NCI-H1417 treated with DMSO at 0.1 percent for 48 hours (cell line): ENCODE measurements around the gene VCAN.

Experiments used
- DNase-seq: peaks from one replicate; lab custom pipeline; 2025; lab: John Stamatoyannopoulos, UW

VCAN gene

DNA sequence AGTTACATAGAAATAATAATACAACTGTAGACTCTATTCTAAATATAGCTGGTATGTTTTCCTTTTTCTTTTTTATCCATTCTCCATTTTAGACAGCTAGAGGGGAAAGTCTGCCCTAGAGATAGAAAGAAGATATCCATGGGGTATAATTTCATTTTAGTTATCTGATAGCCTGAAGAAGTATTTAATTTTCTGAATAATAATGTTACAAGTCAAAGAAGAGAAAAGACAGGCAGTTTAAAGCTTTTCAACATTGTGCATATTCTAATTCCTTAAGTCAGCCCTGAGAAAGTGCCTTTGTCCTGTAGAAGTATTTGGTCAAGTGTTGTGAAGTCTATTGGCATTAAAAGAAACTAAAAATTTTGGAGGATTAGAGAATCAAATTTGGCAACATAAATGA is 2.5 kb upstream of the VCAN start:
- DNase-seq: no peak

DNA sequence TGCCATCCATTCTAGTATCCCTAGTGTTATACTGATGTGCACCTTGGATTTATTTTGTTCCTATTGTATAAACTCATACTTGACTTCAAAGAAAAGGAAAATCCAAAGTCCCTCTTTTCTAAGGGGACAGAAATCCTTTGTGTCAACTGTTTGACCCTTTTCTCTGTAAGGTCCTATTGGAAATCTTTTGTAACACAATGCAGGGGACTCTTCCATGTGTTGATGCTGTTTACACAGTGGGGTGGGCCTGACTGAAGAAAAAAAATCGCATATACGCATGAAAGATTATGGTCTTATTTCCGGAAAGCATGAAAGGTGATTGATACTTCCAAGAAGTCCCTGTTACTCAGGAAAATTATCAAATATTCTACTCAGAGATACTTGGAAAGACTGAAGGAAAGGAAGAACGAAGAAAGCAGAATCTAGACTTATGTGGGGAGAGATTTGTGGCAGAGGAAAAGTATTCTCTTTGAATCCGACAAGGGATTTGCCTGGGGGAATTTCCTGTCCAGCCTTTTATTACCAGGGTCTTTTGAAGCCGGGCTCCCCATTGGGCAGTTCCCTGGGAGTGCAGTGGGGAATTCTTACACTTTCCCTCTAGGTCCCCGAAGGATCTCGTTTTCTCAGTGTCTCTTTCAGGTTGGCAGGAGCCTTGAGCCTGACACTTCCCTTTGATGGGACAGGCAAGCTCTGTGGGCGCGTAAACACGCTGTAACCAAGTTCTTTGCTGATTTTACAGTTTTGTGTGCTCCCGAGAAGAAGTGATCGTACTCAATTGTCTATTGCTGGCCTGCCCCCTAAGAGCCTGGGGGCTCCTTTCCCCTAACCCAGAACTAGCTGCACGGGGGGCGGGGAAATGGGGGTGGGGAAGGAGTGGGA is 779 bp upstream of the VCAN start:
- no peak for DNase-seq

DNA sequence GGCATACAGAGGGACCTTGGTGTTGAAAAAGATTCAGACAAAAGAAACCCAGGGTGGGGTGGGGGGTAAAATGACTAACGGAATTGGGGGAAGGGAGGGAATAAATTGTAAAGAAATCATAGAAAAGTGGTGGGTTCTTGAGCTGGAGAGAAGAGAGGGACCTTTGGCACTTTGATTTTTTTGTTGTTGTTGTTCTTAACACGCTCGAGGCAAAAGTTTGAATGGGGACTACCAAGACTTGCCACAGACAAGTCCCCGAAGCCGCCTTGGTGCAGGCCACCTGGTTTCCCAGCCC is 616 bp downstream of the VCAN start:
- DNase-seq: no peak

DNA sequence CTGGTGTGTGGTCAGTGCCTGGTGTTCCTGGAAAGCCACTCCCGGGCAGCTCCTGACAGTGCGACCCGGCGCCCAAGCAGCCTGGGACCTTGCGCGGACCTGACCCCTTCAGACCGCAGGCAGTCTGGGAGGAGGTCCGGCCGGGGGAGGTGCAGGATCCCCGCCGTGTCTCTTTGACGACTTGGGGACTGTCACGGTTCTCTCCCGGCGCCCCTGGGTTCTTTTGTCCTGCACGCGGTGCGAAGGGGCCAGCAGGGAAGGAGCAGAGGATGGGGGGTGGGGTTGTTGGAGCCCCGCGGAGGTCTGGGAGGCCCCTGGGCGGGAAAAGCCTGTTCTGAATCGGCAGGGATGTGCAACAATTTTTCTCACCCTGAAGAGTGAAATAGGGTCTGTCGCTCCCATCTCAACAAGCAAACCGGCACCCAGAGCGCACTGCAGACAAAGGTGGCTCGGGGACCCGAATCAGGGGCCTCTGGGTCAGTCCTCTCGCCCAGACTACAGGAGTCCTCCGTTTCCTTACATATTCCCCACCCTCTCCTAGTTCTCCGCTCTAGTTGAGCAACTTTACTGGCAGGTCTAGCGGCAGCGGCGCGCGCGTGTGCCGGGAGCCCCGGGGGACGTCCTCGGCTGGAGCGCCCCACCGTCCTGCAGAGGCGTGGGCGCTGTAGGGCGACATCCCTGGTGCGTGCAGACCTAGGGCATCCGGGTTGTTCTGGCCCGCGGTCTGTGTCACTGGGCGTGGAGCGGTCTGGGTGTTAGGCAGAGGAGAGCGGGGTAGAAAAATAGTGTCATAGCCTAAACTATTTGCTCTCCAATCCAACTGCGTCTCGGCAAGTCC is 1.2 kb downstream of the VCAN start:
- DNase-seq: no peak

DNA sequence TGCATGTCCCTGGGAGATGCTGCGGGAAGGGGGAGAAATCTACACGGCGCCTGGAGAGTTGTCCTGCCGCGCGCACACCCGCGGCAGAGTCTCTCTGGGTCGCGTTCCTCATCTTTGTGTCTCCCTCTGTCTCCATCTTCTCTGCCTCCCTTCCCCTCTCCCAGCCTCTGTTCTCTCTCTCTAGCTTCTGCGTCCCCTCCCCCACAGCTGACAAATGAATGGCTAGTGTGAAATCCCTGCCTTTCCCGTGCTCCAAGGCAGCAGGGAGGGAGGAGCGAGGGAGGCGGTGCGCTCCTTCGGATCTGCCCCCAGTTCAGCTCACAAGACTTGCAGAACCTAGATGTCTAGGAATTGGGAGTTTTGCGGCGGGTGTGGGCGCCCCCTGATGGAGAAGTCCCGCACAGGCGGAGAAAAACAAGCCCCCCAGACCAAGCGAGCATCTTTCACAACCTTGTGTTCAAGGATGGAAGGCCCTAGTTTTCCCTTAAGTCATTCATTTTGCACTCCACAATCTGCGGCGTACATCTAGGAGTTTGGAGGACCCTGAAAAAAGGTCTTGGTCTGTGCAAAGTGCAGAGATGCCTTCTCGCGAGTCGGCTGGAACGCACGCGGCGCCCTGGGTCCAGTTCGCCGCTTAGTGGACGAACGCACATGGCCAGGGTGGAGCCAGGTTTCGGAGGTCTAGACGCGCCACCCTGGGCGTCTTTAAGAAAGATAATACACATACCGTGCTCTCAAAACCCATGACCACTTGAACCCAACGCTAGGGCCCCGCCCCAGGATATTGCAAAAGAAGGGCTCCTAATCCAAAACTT is 2.0 kb downstream of the VCAN start:
- DNase-seq: peak; percentile 34

DNA sequence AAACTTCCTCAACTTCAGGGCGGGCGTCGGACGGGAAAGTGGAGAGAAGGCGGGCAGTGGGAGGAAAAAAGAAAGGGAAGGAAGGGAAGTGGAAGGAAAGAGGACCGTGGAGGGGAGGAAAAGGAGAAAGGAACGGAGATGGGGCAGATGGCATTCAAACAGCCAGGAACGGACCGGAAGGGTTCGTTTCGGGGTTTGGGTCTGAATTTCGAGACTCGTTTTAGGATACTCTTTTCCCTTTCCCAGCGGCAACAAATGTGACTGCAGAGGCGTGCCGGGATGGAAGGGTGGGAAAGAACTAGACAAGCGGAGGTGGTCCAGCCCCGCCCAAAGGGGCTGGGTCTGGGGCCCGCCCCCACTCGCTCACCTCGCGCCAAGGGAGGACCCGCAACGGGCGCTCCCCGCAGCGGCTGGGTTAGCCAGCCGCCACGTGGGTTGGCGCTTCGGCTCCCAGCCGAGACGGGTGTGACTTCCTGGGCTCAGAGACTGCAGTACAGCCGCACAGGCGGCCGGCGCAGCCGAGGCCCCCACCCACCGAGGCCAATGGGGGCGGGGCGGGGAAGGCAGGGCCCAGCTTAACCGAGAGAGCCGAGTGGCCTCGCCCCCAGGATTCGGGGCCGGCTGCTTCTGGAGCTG is 2.7 kb downstream of the VCAN start:
- DNase-seq: peak; percentile 22

DNA sequence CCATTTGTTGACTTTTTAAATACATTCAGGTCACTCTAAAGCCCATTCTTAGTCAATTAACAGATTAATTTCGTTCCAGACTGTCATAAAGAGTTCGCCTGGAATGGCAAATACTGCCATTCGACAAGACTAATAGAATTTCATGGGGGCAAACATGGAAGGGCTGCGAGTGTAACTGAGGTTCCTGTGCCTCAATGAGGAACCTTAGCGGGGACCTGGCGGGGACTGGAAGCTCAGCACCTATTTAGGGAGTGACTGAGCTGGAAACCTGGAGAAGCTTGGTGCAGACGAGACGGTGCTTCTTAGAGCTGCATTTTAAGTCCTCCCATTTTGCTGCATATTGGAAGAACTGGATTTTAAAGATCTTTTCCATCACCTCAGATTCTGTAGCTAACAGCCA is 3.4 kb downstream of the VCAN start:
- DNase-seq: no peak

DNA sequence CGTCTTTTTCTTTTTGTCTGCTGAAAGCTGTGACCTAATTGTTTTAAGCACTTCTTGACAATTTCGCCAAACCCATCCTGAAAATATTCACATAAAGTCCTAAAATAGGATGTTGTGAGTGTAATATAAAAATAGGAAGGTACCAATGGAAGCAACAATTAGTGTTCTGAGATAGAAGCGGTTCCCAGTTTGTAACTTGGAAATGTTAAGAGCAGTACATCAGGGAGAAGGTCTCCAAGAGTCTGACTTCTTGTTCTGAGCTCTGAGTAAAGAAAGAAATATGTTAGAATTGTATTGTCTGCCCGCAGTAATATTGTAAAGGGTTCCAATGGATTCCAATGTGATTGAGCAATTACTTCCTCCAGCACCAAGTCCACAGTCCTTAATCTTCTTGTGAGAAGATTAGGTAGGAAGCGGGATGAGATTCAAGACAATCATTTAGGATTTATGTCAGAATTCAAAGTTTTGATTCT is 3.9 kb downstream of the VCAN start:
- no peak for DNase-seq

DNA sequence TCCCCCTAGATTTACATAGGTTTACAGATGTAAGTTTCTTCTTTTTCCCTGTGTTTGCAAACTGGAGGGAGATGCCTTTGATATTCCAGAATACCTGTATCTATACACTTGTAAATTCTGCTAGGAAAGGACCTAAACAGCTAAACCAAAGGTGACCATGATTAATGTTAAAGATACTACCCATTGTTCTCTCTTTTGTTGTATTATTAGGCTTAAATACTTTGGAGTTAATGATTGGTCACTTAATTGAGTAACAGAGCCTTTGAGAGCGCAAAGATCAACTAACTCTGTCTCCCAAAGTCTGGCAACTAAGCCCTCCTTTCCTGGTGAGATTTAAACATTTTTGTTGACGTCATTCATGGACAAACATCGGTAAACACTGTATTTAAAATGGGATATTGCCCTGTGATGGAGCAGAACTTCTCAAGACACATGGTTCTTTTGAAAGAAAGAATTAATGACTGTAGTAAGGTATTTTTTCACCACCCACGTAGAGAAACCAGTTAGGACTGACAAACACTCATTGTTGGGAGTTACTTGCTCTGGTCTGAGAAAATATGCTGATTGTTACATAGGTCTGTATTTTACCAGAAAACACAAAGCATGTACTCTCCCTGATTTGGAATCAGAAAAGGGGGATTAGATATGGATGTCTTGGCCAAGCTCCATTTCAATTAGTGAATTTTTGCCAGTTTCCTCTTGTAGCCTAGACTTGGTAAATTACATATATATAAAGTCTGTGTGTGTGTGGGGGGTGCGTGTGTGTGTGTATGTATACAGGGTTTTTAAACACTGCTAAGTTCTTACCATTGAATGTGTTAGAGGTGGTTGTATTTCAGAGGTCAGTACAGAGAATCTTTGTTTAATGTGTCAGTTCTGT is 4.6 kb downstream of the VCAN start:
- no peak for DNase-seq

DNA sequence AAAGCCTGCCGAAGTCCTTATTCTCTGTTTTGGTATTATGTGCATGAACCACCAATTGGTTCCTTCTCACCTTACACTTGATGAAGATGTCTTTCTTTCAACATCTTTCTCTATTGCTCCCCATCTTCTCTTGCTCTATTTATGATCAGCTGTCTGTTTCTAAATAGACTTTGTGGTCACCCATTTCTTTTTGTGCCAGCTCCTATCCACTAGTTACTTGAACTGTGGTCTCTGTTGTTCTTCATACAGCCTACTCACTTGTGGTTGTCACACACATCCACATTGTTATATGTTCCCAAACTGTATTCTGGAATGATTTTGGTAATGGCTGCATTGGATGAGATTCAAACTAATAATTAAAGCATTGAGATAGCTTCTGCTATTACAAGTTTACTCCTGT is 11.4 kb downstream of the VCAN start:
- no peak for DNase-seq

DNA sequence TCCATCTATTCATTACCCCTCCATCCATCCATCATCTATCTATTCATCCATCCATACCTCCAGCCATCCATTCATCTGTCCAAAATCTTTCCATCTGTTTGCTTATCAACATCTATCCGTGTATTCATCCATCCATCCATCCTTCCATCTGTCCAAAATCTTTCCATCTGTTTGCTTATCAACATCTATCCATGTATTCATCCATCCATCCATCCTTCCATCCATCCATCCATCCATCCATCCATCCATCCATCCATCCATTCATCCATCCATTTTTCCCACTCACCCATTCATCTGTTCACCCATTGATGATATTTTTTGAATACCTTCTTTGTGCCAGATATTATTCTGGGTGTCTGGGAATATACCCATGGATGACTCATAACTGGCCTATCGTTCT is 12.8 kb downstream of the VCAN start:
- DNase-seq: no peak

DNA sequence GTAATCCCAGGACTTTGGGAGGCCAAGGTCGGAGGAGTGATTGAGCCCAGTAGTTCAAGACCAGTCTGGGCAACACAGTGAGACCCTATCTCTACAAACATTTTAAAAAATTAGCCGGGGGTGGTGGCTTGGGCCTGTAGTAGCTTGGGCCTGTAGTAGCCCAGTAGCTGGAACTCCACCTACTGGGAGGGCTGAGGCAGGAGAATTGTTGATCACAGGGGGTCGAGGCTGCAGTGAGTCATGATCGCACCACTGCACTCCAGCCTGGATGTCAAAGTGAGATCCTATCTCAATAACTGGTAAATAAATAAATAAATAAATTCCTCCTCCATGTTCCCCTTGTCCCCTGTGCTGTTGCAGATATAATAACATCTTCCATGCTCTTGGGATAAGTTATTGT is 14.3 kb downstream of the VCAN start:
- no peak for DNase-seq

DNA sequence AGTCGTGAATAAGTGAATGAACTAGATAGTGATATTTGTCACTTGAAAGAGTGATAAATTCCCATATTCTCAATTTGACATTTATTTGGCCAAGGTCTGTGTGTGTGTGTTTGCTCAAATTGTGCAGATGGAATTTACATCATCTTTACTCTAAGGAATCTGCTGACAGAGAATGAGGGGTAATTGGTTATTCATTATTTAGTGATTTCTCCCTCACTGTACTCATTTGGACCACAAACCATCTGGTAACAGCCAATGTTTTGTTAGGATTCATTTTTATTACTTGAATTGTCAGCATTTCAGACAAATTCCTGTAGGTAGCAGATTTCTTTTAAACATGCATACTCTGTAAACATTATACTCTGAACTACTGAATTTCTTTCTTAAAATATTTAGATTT is 15.6 kb downstream of the VCAN start:
- DNase-seq: no peak

DNA sequence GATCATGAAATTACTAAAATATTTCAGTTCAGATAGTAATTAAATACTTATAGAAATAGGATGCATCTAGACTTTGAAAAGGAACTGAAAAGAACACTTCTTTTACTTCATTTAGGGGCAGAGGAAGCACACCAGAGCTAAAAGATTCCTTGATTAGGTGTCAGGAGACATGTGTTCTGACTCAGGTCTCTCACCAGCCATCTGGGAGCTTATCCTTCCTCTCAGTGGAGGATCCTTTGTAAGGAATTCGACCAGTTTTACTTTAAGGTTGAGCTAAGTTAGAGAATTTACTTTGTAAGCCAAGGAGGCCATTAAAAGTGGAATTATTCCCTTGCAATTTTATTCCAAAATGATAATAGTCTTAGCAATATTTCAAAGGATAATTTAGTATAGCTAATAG is 16.7 kb downstream of the VCAN start:
- DNase-seq: no peak

DNA sequence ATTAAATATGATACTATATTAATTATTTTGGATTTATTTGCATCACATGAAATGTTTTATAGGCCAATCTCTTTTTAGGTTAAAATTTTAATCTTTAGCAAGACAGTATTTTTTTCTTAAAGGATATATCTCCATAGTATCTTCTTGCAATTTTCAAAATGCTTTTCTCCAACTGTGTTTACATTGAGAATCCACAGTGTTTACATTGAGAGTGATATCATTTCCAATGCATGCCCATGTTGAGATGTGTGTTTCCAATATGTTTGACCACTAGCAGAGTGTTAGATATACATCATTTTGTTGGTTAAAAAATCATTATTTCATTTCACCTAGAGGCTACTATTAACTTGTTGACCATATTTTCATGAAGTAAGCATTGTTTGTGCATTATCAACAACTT is 17.3 kb downstream of the VCAN start:
- DNase-seq: no peak

DNA sequence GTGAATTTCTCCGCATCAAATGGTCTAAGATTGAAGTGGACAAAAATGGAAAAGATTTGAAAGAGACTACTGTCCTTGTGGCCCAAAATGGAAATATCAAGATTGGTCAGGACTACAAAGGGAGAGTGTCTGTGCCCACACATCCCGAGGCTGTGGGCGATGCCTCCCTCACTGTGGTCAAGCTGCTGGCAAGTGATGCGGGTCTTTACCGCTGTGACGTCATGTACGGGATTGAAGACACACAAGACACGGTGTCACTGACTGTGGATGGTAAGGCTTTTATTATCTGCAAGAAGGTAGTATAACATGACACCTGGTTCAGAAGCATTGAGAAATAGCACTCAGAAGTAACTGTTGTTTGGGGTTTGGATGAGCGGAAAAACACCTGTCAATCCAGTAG is 18.7 kb downstream of the VCAN start:
- no peak for DNase-seq

DNA sequence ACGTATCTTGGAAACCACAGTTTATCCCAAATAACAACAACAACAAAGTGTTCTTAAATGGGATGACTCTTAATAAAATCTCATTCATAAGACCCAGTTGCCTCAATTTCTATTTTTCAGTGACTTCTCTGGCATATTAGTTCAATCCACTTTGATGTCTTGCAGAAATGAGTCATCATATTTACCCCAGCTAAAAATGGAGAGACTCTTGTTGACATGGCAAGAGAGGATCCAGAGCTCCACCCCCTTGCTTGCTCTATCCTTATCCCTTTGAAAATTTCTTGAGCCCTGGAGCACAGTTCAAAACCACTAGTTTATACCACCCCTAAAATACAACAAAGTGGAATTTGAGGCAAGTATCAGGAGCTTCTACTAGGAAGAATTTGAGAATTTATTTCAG is 20.8 kb downstream of the VCAN start:
- DNase-seq: no peak

DNA sequence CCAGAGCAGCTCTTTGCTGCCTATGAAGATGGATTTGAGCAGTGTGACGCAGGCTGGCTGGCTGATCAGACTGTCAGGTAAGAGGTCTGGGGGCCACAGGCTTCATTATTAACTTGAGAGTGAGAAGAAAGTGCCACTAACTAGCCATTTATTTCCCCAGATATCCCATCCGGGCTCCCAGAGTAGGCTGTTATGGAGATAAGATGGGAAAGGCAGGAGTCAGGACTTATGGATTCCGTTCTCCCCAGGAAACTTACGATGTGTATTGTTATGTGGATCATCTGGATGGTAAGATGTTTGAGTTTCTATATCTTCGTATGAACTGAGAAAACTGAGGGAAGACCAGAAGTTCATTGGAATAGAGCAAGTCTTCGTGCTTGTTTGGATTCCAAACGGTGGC is 22.1 kb downstream of the VCAN start:
- no peak for DNase-seq

DNA sequence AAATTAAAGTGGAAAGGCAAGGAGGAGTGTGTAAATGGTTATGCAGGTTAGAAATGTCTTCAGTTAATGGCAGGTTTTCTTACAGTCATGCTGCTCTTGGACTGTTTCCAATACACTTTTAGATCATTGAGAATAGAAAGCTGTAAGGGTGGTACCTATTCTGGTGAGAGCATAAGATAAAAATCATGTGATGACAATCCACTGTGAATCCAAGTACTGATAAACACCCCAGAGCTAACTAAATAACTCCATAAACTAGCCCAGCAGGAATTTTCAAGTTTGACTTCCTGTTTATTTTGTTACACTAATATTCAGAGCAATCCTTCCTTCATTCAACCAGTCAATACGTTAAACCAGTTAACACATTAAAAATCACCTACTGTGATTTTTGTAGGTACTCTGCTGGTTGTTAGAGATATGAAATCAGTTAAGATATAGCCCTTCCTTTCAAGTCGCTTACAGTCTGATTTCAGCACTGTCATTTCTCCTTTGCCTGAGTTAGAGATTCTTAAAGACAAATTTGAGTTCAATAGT is 22.6 kb downstream of the VCAN start:
- no peak for DNase-seq

DNA sequence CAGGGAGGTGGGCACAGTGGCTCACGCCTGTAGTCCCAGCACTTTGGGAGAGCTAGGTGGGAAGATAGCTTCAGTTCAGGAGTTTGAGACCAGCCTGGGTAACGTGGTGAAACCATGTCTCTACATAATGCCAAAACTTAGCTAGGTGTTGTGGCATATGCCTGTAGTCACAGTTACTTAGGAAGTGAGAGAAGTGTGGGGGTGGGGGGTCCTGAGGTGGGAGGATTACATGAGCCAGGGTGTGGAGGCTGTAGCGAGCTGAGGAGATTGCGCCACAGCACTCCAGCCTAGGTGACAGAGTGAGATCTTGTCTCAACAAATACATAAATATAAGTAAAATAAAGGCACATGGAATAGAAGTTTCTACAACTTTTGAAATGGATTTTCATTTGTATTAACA is 23.1 kb downstream of the VCAN start:
- DNase-seq: no peak

DNA sequence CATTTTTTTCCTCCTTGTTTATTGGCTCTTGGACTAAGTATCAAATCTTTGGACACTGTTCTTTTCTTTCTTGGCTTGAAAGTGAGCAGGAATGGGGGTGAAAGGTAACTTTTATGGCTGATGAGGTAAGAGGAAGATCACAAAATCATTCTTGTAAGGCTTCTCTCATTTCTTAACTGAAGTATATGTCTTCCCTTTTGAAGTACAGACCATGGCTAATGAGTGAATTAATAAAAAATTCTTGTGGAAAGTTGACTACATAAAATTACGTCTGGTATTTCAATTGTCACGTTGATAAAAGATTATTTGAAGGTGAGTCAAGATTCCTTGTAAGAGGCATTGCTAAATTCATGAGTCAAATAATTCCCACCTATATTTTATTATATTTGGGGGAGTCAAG is 25.1 kb downstream of the VCAN start:
- no peak for DNase-seq
